ENCODE measurements around the gene WDR70.

DNA sequence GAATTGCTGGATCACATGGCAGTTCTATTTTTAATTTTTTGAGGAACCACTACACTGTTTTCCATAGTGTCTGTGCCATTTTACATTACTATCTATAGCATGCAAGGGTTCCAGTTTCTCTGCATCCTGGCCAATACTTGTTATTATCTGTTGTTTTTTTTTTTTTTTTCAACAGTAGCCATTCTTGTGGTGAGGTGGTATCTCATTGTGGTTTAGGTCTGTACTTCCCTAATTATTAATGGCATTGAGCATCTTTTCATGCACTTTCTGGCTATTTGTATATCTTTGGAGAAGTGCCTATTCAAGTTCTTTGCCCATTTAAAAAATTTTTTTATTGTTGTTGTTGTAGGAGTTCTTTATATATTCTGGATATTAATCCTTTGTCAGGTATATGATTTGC, 363.0 kb downstream of the WDR70 start:
- TF ChIP-seq POLR2A (IDR thresholded peaks at IDR 0.05): no peak
- TF ChIP-seq, protein P1, sequence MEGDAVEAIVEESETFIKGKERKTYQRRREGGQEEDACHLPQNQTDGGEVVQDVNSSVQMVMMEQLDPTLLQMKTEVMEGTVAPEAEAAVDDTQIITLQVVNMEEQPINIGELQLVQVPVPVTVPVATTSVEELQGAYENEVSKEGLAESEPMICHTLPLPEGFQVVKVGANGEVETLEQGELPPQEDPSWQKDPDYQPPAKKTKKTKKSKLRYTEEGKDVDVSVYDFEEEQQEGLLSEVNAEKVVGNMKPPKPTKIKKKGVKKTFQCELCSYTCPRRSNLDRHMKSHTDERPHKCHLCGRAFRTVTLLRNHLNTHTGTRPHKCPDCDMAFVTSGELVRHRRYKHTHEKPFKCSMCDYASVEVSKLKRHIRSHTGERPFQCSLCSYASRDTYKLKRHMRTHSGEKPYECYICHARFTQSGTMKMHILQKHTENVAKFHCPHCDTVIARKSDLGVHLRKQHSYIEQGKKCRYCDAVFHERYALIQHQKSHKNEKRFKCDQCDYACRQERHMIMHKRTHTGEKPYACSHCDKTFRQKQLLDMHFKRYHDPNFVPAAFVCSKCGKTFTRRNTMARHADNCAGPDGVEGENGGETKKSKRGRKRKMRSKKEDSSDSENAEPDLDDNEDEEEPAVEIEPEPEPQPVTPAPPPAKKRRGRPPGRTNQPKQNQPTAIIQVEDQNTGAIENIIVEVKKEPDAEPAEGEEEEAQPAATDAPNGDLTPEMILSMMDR (IDR thresholded peaks at IDR 0.05): no peak
